HL-60 (cell line): Measurements from ENCODE around the gene RIPOR2.

Experiments used
- CTCF ChIP-seq: IDR thresholded peaks from one replicate; pipeline ENCODE4 v1.5.1; 2011; ENCODE audit warnings: low read length, control low read depth, inconsistent platforms; ENCODE audit not compliant: insufficient read depth
- POLR2AphosphoS5 ChIP-seq: IDR thresholded peaks from 2 replicates; pipeline ENCODE4 v1.6.1; 2012; ENCODE audit warnings: low read depth

GRCh38 chr6:24906314-24906713 is 29.4 kb downstream of the RIPOR2 start:
- TF ChIP-seq CTCF (no peak), POLR2AphosphoS5 (no peak)
